Jurkat, Clone E6-1 (cell line): ENCODE measurements around the gene ARFRP1. TPM values are rescaled to one million over a fixed set of nuclear protein-coding genes. Genes with fewer than 3 reads are reported as not detected.

Source experiments
- DNase-seq: peaks from one replicate; pipeline ENCODE4 v3.0.0-alpha.2; 2011; ENCODE audit warnings: low read depth, low spot score
- H3K4me3 ChIP-seq: 2 replicates; pipeline ENCODE4 v1.5.1; 2011; ENCODE audit warnings: mild to moderate bottlenecking, low read length, control low read depth, moderate library complexity
- polyA plus RNA-seq: library from polyadenylated mRNA; unstranded; fragments of >200 nt; gene quantifications from one replicate; pipeline ENCODE4 v1.2.1, GENCODE V29; 2012; ENCODE audit warnings: missing spikeins; ENCODE audit not compliant: insufficient read length, insufficient read depth

Gene ARFRP1, protein sequence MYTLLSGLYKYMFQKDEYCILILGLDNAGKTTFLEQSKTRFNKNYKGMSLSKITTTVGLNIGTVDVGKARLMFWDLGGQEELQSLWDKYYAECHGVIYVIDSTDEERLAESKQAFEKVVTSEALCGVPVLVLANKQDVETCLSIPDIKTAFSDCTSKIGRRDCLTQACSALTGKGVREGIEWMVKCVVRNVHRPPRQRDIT
- polyA plus RNA-seq = 41.0 TPM

GRCh38 chr20:63707558-63708300 lies at the start of gene ARFRP1, which contains the start of gene ZGPAT:
ARFRP1 (minus strand) TSS chr20:63707976; CDS start chr20:63707091, 885 bp downstream.
ZGPAT (plus strand) TSS chr20:63708039; CDS start chr20:63708581, 542 bp downstream.
- DNase-seq = peak; percentile 80
- H3K4me3 ChIP-seq = peak within 1 kb of the TSS; percentile 84

- no peak overlapping the region for H3K4me3 ChIP-seq
- DNase-seq = peak; percentile 60
Observed at GRCh38 chr20:63756648-63756991, 48.8 kb upstream of the ARFRP1 start.

- H3K4me3 ChIP-seq = no peak overlapping the region
- DNase-seq = no peak
Observed at GRCh38 chr20:63755933-63756647, 48.3 kb upstream of the ARFRP1 start.

GRCh38 chr20:63754008-63754407 lies 46.2 kb upstream of the ARFRP1 start:
- no peak overlapping the region for H3K4me3 ChIP-seq
- DNase-seq = no peak

GRCh38 chr20:63753381-63753780 lies 45.6 kb upstream of the ARFRP1 start:
- no peak overlapping the region for H3K4me3 ChIP-seq
- DNase-seq = no peak

- no peak for DNase-seq
- no peak overlapping the region for H3K4me3 ChIP-seq
Observed at GRCh38 chr20:63752411-63753101, 44.8 kb upstream of the ARFRP1 start.

- peak overlapping the region; percentile 45 for H3K4me3 ChIP-seq
- no peak for DNase-seq
Observed at GRCh38 chr20:63751471-63752271, 43.9 kb upstream of the ARFRP1 start.

DNA sequence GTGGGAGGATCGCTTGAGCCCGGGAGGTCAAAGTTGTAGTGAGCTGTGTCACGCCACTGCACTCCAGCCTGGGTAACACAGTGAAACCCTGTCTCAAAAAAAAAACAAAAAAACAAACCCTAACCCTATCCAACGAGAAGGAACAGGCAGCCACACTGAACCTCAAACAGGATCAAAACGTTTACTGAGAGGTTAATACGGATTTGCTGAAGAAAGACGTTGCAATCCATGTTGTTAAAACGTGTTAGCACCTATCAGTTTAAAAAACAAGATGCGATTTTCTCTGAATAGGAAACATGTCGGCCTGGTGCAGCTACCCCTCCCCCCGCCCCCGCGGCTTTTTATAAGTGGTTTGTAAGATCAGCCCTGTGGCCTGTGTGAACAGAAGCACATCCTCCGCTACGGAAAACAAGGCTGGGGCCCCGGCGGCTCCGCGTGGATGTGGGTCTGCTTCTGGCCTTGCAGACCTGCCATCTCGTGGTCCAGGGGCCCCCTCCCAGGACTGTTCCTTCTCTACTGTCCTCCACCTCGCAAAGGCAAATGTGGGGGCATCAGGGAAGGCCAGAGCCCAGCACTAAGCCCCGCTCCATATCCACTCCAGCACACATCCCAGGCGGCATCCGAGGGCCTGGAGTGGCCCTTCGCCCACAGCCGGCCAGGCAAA lies 43.2 kb upstream of the ARFRP1 start:
- H3K4me3 ChIP-seq = peak overlapping the region; percentile 45
- peak; percentile 83 for DNase-seq

- DNase-seq = no peak
- H3K4me3 ChIP-seq = no peak overlapping the region
Observed at GRCh38 chr20:63749597-63750508, 42.1 kb upstream of the ARFRP1 start.

DNA sequence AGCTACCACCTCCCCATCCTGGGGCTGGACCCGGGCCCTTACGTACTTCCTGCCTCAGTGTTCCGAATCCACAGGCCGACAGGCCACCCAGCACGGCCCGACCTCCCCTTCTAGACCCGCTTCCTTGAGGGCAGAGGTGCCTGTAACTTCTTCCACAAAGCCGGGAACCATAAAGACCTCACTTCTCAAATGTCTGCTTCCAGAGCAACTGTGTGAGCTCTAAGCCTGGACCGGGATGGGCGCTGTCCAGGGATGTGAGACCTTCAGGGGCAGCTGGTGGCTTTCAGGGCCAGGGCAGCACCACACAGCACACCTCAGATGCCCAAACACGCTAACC lies 41.1 kb upstream of the ARFRP1 start:
- no peak overlapping the region for H3K4me3 ChIP-seq
- DNase-seq = no peak

DNA sequence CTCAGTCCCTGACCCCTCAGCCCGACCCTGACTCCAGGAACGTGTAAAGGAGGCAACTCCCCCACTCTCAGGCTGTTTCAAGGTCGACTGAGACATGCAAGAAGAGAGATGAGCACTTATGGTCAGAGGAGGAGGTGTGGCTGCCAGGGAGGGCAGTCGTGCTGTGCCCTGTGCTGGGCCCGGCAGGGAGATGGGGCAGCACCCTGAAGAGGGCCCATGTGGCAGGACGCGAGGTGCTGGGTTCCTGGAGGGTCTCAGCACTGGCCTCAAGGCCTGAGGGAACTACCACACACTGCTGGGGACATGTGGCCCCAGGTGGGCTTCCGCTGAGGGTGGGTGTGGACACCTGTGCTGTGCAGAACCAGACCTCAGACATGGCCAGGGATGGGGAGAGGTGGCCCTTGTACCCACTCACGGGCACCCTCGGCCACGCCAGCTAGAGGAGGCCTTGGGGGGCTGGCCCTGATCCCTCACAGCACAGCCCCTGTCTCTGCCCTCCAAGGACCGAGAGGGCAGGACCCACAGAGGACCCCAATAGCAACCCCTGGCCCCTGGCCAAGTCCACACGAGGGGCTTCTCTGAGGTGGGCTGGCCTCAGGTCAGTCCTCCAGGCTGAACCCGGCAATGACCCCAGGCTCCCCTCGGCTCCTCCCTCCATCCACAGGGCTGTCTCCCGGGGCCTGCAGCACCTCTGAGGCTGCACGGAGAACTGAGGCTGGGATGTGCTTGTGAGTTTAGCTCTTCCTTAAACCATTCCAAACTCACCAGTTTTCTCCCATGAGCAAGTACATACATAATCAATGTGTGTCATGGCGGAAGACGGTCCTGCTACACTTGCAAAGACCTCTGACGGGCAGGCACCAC lies 40.5 kb upstream of the ARFRP1 start:
- H3K4me3 ChIP-seq = no peak overlapping the region
- DNase-seq = no peak

DNA sequence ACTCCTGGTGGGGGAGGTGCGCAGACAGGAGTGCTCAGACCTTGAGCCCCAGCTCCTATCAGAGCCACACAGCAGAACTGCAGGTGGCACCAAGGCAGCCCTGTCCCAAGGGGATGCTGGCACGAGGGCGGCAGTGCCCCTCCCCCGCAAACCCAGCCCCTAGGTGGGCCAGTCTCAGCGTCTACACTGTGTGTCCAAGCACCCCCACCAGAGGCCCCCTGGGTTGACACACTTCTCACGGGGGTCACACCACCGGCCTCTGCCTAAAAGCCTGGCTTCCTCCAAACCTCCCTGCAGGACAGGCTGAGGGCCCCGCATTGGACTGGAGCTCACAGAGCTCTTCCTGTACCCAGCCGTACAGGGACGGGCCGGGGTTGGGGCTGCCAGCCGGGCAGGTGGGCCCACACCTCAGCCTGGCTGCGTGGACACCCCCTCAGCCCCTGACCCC lies 39.9 kb upstream of the ARFRP1 start:
- H3K4me3 ChIP-seq = no peak overlapping the region
- no peak for DNase-seq

- no peak overlapping the region for H3K4me3 ChIP-seq
- DNase-seq = no peak
Observed at GRCh38 chr20:63746751-63747315, 39.1 kb upstream of the ARFRP1 start.

DNA sequence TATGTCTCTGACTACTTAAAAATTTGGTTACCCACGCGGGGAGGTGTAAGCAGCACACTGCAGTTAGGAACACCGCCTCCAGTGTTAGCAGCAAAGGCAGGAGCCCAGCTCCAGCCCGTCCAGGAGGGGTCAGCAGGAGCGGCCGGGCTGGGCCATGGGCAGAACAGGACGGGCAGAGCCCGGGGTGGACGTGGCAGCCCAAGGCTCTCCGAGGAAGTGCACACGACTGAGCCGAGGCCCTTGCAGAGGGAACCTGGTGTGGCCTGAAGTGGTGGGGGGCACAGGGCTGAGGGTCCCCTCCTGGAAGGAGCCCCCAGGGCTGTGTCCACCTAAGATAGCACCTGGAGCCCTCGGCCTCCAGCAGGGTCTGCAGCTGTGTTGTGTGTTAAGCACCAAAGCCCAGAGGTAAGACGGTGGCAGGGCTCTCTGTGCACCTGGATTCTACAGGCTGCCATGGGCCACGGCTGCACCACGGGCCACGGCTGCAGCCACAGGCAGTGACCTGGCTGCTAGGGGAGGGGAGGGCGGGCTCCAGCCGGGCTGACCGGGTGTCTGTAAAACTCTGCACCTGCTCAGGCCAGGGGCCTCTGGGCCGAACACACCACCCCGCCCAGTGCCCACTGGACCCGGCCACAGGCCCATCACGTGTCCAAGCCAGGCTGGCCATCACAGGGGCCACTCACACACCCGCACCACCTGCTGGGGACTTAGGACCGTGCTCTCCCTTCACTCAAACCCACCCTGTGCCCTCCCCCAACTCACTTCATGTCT lies 38.4 kb upstream of the ARFRP1 start:
- no peak overlapping the region for H3K4me3 ChIP-seq
- no peak for DNase-seq

GRCh38 chr20:63745424-63745805 lies 37.6 kb upstream of the ARFRP1 start:
- H3K4me3 ChIP-seq = no peak overlapping the region

More at GRCh38 chr20:63745424-63745805, 37.6 kb upstream of the ARFRP1 start:
- no peak for DNase-seq
